ENCODE results near the gene HRAS. TPM values are rescaled to one million over a fixed set of nuclear protein-coding genes. Genes with fewer than 3 reads are reported as not detected.
A peak's percentile ranks its signal among the peaks of the same experiment; 100 is the strongest.

The HRAS gene
- total and polyA plus RNA-seq, 4 experiments from 2014 or later = 12.9 to 42.5 (median 32.6) TPM

DNA sequence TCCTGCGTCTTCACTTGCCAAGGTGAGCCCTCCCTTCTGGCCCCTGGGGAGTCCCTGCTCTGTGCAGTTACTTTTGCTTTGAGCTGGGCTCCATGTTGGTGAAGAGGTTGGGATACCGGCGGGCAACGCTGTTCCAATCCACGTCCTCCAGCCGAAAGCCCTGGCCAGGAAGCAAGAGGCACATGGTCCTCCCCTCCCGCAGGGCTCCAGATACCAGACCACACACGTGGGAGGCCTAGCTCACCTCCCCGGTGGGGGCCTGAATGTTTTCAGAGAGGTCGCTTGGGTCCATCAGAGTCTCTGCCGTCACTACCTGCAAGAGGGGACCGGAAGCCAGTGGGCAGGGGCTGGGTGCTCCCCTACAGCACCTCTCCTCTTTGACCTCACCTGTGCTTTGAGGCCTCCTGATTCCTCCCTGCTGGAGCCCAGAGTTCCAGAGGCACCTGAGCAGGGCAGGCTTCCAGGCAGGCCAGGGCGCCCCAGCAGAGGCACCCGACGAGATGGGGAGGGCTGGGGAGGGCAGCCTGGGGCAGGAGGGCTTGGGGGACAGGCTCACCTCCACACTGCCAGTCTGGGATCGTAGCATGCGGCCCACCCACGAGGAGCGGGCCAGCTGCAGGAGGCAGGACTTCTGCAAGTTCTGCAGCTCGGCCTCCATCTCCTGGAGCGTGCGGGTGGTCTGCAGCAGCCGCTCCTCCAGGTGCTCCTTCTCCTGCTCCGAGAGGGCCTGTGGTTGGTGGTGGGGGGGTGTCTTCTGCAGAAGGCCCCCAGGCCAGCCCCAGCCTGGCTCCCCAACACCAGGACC lies 22.2 kb upstream of the HRAS start:
- Mint-ChIP-seq H3K27ac (peak overlapping the region in 1 of 7 donors; percentile 48), H3K27me3 (no peaks in the 10 kb centered on the region), H3K4me3 (peak overlapping the region in 5 of 8 donors; percentile 4 to 39 (median 15)), H3K9me3 (no peaks in the 10 kb centered on the region), H3K36me3 (peaks cover 0 to 3% of the 10 kb centered on the region in 2 donors), H3K4me1 (peaks cover 7 to 21% (median 12%) of the 10 kb centered on the region in 4 donors)
- POLR2A ChIA-PET (ENCODE audit: partially characterized antibody) = interaction anchor here (1.2 to 5.8 kb wide), 4 partner anchors 9 to 169 kb away, joined by 6 to 62 read pairs (median 33); partner anchors contain the start of genes DEAF1, HRAS, LRRC56 and TMEM80
- intact Hi-C loops (cut with micrococcal nuclease) = loop anchor here (5.0 kb wide), 1 partner anchor 240 kb away; the partner anchor contains the start of gene SLC25A22
- H3K27ac ChIP-seq (ENCODE audit: low read depth, low read length) = no peak overlapping the region
- CTCF ChIA-PET (ENCODE audit: partially characterized antibody) = interaction anchor here (1.2 to 3.4 kb wide), 5 partner anchors 18 to 169 kb away, joined by 4 to 30 read pairs (median 5); partner anchors contain the start of genes DEAF1 and TMEM80
- H3K27me3 ChIP-seq (ENCODE audit: insufficient read depth, low read length) = no peaks in the 10 kb centered on the region
- no peaks in the 10 kb centered on the region for H3K9me3 ChIP-seq (ENCODE audit: control insufficient read depth in 1 of 2, low read length in 2 of 2)
- peaks cover 32% of the 10 kb centered on the region for H3K4me1 ChIP-seq (ENCODE audit: insufficient read depth, low read length)
- H3K4me3 ChIP-seq (ENCODE audit: low read length in 2 of 2) = no peak overlapping the region
- peak in 1 of 5 donors; percentile 38 for DNase-seq
- H3K36me3 ChIP-seq (ENCODE audit: insufficient read depth, low read length) = no peaks in the 10 kb centered on the region

DNA sequence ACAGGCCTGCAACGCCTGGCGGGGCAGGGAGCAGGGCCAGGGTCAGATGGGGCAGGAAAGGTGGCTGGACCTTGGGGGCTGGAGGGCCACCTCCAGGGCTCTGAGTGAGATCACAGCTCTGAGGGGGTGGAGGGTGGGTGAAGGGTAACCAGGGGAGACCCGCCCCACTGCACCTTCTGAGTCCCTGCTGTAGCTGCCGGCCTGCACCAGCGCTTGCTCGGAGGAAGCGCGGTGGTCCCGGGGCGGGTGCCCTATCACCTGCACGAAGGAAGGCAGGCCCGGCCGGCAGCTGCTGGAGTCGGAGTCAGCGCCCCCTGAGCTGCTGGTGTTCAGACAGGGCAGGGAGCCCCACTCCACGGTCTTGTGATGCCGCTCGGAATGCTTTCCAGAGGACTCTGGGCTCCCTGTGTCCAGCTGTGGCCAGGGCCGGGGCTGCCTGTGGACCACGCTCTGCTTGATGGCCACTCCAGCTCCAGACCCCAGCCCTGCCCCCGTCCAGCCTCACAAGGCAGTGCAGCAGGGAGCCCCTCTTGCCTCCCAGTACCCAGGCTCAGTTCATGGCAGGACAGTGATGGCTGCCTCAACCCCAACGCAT lies 21.4 kb upstream of the HRAS start:
- Mint-ChIP-seq H3K4me1 (peaks cover 7 to 19% (median 11%) of the 10 kb centered on the region in 4 donors), H3K27ac (peak overlapping the region in 5 of 7 donors; percentile 22 to 65 (median 48)), H3K27me3 (no peaks in the 10 kb centered on the region), H3K9me3 (no peaks in the 10 kb centered on the region), H3K4me3 (peak overlapping the region; percentile 8 to 69 (median 52)), H3K36me3 (peaks cover 0 to 3% of the 10 kb centered on the region in 2 donors)
- Histone ChIP-seq H3K4me1 (ENCODE audit: insufficient read depth, low read length) (peaks cover 25% of the 10 kb centered on the region), H3K36me3 (ENCODE audit: insufficient read depth, low read length) (no peaks in the 10 kb centered on the region), H3K27ac (ENCODE audit: low read depth, low read length) (no peak overlapping the region), H3K27me3 (ENCODE audit: insufficient read depth, low read length) (no peaks in the 10 kb centered on the region), H3K9me3 (ENCODE audit: control insufficient read depth in 1 of 2, low read length in 2 of 2) (no peaks in the 10 kb centered on the region), H3K4me3 (ENCODE audit: low read length in 2 of 2) (no peak overlapping the region)
- POLR2A ChIA-PET (ENCODE audit: partially characterized antibody) = interaction anchor here (0.6 to 5.8 kb wide), 7 partner anchors 10 to 170 kb away, joined by 3 to 62 read pairs (median 26); partner anchors contain the start of genes DEAF1, HRAS, IRF7 and LRRC56
- peak in 1 of 5 donors; percentile 38 for DNase-seq
- CTCF ChIA-PET (ENCODE audit: partially characterized antibody) = interaction anchor here (1.2 to 3.4 kb wide), 6 partner anchors 8 to 170 kb away, joined by 4 to 30 read pairs (median 6); partner anchors contain the start of genes DEAF1 and TMEM80
- intact Hi-C loops (cut with micrococcal nuclease) = loop anchor here (5.0 kb wide), 1 partner anchor 241 kb away; the partner anchor contains the start of gene SLC25A22

DNA sequence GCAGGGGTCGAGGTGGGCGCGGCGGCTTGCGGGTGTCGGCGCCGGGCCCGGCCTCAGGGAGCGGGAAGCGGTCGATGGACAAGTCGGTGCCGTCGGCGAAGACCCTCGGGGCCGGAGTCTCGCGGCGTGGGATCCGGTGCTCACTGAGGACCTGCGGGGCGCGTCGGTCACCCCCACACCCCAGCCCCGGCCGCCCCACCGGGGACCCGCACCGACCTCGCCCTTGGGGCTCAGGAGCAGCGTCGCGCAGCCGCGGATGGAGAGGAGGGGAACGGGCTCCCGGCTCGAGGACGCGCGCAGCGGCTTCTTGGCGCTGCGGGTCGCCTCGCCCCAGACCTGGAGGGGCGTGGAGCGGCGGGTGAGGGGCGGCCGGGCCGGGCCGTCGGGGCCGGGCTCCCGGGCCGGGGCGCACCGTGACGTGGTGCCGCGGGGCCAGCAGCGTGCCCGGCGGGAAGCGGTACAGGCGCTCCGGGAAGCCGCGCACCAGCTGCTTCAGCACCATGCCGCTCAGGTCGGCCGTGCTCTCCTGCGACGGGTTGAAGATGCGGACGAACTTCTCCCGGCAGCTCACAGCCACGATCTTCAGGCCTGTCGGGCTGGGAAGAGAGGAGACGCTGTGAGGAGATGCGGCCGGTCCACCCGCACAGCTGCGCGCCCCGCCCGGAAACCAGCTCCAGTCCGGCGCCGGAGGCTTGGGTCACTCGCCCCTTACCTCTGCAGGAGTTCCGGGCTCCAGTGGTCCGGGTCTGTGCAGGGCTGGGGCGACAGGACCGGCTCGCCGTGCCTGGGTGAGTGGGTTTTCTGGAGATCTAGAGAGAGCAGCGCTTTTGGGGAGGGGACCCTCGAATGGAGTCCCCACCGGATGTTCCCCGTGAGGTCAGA lies 20.6 kb upstream of the HRAS start:
- no peaks in the 10 kb centered on the region for H3K36me3 Mint-ChIP-seq
- H3K27me3 Mint-ChIP-seq = no peaks in the 10 kb centered on the region
- peak overlapping the region in 7 of 8 donors; percentile 36 to 69 (median 53) for H3K4me3 Mint-ChIP-seq
- Histone ChIP-seq H3K27ac (ENCODE audit: low read depth, low read length) (peak overlapping the region; percentile 21), H3K9me3 (ENCODE audit: control insufficient read depth in 1 of 2, low read length in 2 of 2) (no peaks in the 10 kb centered on the region), H3K4me3 (ENCODE audit: low read length in 2 of 2) (peak overlapping the region in 1 of 2 donors; percentile 43), H3K27me3 (ENCODE audit: insufficient read depth, low read length) (no peaks in the 10 kb centered on the region), H3K4me1 (ENCODE audit: insufficient read depth, low read length) (peaks cover 20% of the 10 kb centered on the region), H3K36me3 (ENCODE audit: insufficient read depth, low read length) (no peaks in the 10 kb centered on the region)
- ChIA-PET POLR2A (ENCODE audit: partially characterized antibody) (interaction anchor here (0.6 to 5.8 kb wide), 11 partner anchors 11 to 263 kb away, joined by 3 to 62 read pairs (median 25); partner anchors contain the start of genes DEAF1, HRAS, IRF7 and LRRC56), CTCF (ENCODE audit: partially characterized antibody) (interaction anchor here (0.7 to 3.4 kb wide), 15 partner anchors 9 to 191 kb away, joined by 3 to 41 read pairs (median 5); partner anchors contain the start of genes DEAF1, PHRF1, TALDO1 and TMEM80)
- DNase-seq = peak in 3 of 5 donors; percentile 39 to 53 (median 52)
- peak overlapping the region in 4 of 7 donors; percentile 37 to 65 (median 52) for H3K27ac Mint-ChIP-seq
- intact Hi-C loops (cut with micrococcal nuclease) = loop anchor here (1.0 to 5.0 kb wide), 5 partner anchors 19 to 241 kb away; partner anchors contain the start of genes LRRC56 and SLC25A22
- no peaks in the 10 kb centered on the region for H3K9me3 Mint-ChIP-seq
- H3K4me1 Mint-ChIP-seq = peaks cover 4 to 14% (median 7%) of the 10 kb centered on the region in 4 donors

DNA sequence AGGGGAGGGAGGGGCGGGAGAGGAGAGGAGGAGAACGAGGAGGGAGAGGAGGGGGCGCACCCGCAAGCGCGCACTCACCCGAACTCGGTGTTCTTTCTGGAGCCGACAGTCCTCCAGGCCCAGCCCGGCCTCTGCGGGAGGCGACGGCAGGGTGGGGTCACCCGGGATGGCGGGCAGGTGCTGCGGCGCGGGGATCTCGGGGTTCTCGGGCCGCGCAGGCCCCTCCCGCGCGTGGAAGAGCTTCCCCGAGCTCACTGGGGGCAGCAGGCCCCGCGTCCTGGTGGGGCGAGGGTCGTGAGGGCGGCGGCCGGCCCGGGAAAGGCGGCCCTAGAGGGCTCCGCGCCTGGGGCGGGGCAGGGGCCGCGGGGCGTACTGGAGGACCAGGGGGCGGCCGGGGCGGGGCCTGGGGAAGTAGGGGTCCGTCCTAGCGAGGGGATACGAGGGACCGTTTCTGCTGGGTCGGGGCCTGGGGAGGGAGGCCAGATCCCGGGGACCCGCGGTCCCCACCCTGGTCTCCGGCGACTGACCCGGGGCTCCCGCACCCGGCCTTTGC lies 19.9 kb upstream of the HRAS start:
- H3K4me3 ChIP-seq (ENCODE audit: low read length in 2 of 2) = peak overlapping the region in 1 of 2 donors; percentile 43
- peak in 1 of 5 donors; percentile 39 for DNase-seq

DNA sequence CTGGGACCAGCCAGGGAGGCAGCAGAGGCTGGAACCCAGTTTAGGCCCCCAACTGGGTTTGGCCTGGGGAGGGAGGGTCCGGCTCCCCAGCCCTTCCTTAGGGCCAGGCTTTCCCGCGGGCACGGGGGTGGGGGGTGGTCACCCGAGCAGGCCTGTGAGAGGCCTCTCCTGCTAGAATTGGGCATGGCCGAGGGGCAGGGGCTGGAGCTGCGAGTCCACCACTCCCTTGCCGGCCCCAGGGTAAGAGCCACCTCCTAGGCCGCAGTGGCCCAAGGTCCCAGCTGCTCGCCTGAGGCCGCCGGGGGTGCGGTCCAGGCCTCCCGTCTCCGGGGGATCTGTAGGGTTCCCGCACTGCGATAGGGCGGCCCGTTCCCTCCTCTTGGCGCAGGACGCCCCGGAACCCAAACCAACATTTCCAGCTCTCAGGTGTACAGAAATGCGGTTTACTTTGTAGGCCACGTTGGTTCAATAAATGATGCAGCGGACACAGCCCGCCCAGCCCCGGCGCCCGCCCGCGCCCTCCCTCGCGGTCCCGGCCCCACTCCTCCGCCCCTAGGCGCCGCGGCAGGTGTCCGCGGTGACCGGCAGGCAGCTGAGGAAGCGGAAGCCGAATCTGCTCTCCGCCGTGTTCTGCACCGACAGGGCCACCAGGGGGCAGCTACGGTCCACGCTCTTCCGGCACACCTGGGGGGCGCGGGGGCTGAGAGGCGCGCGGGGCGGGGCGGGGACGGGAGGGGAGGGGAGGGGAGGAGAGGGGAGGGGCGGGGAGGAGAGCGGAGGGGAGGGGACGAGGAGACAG lies 19.3 kb upstream of the HRAS start:
- no peak overlapping the region for H3K27ac ChIP-seq (ENCODE audit: low read depth, low read length)
- H3K9me3 ChIP-seq (ENCODE audit: control insufficient read depth in 1 of 2, low read length in 2 of 2) = no peaks in the 10 kb centered on the region
- H3K4me1 ChIP-seq (ENCODE audit: insufficient read depth, low read length) = peaks cover 13% of the 10 kb centered on the region
- H3K36me3 ChIP-seq (ENCODE audit: insufficient read depth, low read length) = no peaks in the 10 kb centered on the region
- intact Hi-C loops (cut with micrococcal nuclease) = loop anchor here (1.0 to 5.0 kb wide), 5 partner anchors 17 to 243 kb away; partner anchors contain the start of genes LRRC56 and SLC25A22
- H3K27me3 ChIP-seq (ENCODE audit: insufficient read depth, low read length) = no peaks in the 10 kb centered on the region
- CTCF ChIA-PET (ENCODE audit: partially characterized antibody) = interaction anchor here (0.7 to 3.4 kb wide), 26 partner anchors 9 to 211 kb away, joined by 3 to 41 read pairs (median 4); partner anchors contain the start of genes DEAF1, EPS8L2, PHRF1 and TALDO1
- Mint-ChIP-seq H3K4me1 (peaks cover 0 to 9% (median 1%) of the 10 kb centered on the region in 4 donors), H3K27ac (peak overlapping the region in 1 of 7 donors; percentile 46), H3K27me3 (no peaks in the 10 kb centered on the region), H3K9me3 (no peaks in the 10 kb centered on the region), H3K36me3 (no peaks in the 10 kb centered on the region), H3K4me3 (peak overlapping the region in 6 of 8 donors; percentile 13 to 68 (median 56))
- peak overlapping the region in 1 of 2 donors; percentile 43 for H3K4me3 ChIP-seq (ENCODE audit: low read length in 2 of 2)
- DNase-seq = peak; percentile 72 to 77 (median 74)
- POLR2A ChIA-PET (ENCODE audit: partially characterized antibody) = interaction anchor here (0.6 to 5.8 kb wide), 20 partner anchors 10 to 264 kb away, joined by 3 to 62 read pairs (median 4); partner anchors contain the start of genes DEAF1, HRAS, IRF7 and LRRC56

More for the DNA sequence above, 19.9 kb upstream of the HRAS start:
- H3K9me3 ChIP-seq (ENCODE audit: control insufficient read depth in 1 of 2, low read length in 2 of 2) = no peaks in the 10 kb centered on the region
- Mint-ChIP-seq H3K36me3 (no peaks in the 10 kb centered on the region), H3K27ac (no peak overlapping the region), H3K4me3 (peak overlapping the region in 3 of 8 donors; percentile 25 to 58 (median 54)), H3K27me3 (no peaks in the 10 kb centered on the region), H3K9me3 (no peaks in the 10 kb centered on the region), H3K4me1 (peaks cover 4 to 14% (median 7%) of the 10 kb centered on the region in 4 donors)
- H3K27me3 ChIP-seq (ENCODE audit: insufficient read depth, low read length) = no peaks in the 10 kb centered on the region
- intact Hi-C loops (cut with micrococcal nuclease) = loop anchor here (1.0 to 5.0 kb wide), 5 partner anchors 18 to 242 kb away; partner anchors contain the start of genes LRRC56 and SLC25A22
- peaks cover 20% of the 10 kb centered on the region for H3K4me1 ChIP-seq (ENCODE audit: insufficient read depth, low read length)
- no peaks in the 10 kb centered on the region for H3K36me3 ChIP-seq (ENCODE audit: insufficient read depth, low read length)
- POLR2A ChIA-PET (ENCODE audit: partially characterized antibody) = interaction anchor here (0.9 to 5.8 kb wide), 16 partner anchors 12 to 264 kb away, joined by 3 to 62 read pairs (median 4); partner anchors contain the start of genes DEAF1, HRAS, IRF7 and LRRC56
- CTCF ChIA-PET (ENCODE audit: partially characterized antibody) = interaction anchor here (0.7 to 3.4 kb wide), 17 partner anchors 9 to 202 kb away, joined by 3 to 41 read pairs (median 4); partner anchors contain the start of genes DEAF1, PHRF1, TALDO1 and TMEM80
- H3K27ac ChIP-seq (ENCODE audit: low read depth, low read length) = peak overlapping the region; percentile 21

All from CD4-positive, alpha-beta memory T cell (primary cell).